HG03159 (cell line): ENCODE measurements around the gene ERGIC2.
"Not testable (repeated sequence)": the region's sequence is repeated elsewhere in the genome, so short reads cannot be mapped to it uniquely, and the experiment has no call there.

Experiments used
- ATAC-seq: cut with Tn5 transposase; IDR thresholded peaks from one replicate; pipeline ENCODE4 v1.9.1; 2021; ENCODE audit warnings: mild to moderate bottlenecking, moderate library complexity; ENCODE audit not compliant: unreplicated experiment

The ERGIC2 gene, protein sequence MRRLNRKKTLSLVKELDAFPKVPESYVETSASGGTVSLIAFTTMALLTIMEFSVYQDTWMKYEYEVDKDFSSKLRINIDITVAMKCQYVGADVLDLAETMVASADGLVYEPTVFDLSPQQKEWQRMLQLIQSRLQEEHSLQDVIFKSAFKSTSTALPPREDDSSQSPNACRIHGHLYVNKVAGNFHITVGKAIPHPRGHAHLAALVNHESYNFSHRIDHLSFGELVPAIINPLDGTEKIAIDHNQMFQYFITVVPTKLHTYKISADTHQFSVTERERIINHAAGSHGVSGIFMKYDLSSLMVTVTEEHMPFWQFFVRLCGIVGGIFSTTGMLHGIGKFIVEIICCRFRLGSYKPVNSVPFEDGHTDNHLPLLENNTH

DNA sequence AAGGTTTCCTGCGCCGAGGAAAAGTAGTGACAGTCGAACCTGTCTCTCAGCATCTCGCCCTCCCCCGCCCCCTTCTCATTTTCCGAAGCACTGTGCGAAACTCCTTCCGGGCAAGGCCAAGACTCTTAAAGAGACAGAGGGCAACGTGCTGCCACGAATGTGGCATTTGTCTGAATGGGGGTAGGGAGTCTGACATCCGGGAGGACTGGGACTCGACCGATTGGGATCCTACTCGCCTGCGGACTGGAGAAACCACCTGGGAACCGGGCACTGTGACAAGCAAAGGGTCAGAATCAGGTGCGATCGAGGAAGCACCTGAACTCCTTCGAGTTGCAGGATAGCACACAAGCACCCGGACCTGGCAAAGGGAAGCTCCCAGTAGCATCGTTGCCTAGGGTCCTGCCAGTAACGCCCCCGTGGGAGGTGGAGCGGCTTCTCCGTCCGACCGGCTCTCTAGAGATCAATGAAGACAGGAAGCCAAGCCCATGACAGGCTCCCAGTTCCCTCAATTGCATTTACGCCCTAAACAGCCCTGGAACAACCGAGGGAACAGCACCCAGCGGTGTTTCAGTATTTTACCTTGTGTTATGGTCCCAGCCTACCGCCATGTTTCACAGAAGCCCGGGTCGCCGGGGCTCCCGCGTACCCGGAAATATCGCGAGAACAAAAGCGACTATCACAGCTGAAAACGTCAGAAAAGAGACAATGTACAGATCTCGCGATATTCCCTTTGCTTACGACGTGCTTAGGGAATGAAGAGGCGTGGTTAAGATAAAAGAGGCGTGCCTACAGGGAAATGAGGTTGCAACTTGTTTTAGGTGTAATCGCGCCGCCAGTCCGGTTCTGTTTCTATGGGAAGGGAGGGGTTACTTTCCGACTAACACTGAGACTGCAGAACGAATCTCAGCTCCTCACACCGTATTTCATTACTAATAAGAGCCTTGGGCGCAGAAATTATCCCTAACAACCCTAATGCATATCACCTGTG is at the start of gene ERGIC2:
Gene ERGIC2, minus strand, starts transcription at position 637 of the 988 bp plus-strand sequence. CDS start 9,539 bp downstream, outside the sequence.
- ATAC-seq = peak; percentile 98

DNA sequence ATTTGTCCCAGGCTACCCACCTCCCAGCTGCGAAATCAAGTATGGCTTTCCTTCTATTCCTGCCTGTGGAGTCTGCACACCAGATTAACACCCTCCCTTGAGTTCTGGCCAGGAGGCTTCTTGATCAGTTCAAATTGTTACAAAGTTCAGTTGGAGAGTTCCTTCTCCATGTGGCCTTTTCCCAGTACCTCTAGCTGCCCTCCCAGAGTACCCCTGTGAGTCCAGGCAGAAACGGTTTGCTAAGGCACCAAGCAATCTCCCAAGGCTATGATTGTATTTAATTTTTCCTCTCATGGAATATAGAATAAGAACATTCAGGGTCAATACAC is 49.7 kb upstream of the ERGIC2 start:
- ATAC-seq = no peak

DNA sequence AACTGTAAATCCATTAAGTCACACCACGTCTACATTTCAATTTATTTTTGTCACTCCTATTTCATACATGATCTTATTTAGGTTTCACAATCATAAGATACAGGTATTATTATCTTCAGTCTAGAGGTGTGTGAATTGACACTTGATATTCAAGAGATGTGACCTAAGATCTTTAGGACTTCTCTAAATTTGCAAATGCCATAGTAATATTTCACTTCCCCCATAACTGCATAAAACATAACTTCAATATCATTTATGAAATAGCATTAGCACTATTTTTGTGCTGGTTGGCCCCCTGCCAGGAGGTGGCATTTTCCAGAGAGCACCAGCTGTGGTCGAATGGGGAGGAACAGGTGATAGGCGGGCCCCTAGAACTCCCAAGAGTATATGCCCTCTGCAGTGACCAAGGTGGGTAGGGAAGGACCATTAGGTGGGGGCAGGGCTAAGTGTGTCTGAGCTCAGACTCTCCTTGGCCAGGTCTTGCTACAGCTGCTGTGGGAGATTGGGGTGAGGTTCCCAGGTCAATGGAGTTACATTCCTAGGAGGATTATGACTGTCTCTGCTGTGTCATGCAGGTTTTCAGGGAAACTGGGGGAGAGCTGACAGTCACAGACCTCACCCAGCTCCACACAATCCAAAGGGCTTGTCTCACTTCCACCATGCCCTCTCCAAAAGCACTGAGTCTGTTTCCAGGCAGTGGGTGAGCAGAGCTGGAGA is 49.2 kb upstream of the ERGIC2 start:
- ATAC-seq = no peak

DNA sequence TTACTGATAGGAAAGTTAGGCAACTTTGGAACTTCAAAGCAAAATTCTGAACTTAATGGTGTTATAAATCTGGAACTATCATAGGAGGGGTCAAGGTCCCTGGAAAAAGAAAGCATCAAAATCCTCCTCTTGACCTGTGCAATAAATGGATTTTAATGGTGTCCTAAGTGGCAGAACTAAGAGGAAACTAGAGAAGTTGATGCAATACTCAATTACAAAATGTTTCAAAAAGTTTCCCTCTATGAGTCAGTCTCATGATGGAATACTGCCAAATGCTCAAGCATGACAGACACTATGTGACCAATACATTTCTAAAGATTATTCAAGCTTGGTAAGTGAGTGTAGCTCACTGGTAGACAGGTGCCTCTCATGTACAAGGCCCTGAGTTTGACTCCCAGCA is 47.7 kb upstream of the ERGIC2 start:
- ATAC-seq = peak; percentile 59

DNA sequence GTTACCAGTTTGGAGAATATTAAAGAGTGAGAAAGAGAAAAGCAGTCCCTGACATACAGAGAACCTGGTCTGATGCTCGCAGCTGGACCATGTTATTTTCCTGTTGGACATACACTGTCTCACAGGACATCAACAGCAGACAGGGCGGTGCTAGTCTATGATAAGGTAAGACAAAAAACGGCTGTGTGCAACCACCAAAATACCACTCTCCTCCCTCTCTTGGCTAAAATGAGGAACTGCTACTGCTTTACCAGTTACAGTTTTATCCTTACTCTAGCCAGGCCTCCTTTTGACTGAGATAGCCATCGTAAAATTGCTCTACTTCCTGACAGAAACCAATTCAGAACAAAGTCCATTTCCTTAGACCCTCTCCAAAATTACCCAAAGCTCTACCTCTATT is 47.0 kb upstream of the ERGIC2 start:
- peak; percentile 98 for ATAC-seq

DNA sequence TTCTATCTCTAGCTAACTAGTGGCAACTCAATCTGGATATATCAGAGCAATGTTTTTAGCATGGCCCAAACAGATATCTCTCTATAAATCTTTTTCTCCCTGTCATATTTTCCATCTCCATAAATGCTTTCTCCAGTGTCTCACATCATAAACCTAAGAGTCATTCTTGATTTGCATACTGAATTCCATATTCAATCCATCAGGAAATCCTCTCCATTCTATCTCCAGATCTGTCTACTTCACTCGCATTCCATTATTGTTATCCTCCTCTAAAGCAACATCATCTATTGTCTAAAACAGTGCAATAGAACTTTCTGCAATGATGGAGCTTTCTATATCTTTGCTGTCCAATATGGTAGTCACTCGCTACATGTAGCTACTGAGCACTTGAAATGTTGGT is 45.5 kb upstream of the ERGIC2 start:
- ATAC-seq = no peak

DNA sequence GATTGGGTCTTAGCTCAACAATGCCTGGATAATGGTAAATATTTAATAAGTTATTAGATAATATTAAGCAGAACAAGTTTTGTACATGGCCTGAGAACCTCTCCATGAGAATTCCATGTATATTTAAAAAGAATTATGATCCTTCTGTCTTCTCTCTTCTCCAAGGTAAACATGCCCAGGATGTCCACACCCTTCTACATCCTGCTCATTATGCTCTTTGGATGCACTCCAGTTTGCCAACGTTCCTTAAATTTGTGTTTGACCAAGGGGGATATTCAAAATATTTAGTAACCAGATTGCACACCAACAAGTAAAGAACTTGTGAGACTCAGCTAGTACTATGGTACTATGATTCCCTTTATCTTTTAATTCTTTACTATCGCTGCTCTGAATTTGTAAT is 44.8 kb upstream of the ERGIC2 start:
- ATAC-seq = no peak

DNA sequence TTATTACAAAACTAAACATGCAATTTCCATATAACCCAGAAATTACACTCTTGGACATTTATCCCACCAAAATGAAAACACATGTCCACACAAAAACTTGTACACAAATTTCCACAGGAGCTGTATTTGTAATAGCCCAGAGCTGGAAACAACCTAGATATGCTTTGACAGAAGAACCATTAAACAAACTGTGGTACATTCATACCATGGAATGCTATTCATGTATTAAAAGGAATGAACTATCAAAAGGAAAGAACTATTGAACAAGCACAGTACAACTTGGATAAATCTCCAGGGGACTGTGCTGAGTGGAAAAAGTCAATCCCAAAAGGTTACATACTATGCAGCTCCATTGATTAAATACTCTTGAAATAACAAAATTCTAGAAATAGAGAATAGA is 35.8 kb upstream of the ERGIC2 start:
- ATAC-seq = no peak

DNA sequence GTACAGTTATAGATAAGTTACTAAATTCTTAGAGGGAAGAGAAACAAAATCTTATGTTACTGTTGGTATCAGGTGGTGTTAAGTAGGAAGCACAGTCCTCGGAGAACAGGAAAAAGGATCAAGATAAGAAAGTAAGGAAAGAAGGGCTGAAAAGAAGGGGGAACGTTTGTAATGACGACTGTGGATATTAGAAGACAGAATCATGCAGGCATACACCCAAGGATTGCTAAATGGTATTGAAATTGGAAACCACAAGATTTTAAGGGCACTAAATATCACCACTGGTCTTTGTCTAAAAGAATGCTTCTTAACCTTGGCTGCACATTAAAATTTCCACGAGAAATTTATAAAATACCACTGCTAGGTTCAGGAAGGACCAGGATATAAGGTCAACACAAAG is 34.1 kb upstream of the ERGIC2 start:
- no peak for ATAC-seq

DNA sequence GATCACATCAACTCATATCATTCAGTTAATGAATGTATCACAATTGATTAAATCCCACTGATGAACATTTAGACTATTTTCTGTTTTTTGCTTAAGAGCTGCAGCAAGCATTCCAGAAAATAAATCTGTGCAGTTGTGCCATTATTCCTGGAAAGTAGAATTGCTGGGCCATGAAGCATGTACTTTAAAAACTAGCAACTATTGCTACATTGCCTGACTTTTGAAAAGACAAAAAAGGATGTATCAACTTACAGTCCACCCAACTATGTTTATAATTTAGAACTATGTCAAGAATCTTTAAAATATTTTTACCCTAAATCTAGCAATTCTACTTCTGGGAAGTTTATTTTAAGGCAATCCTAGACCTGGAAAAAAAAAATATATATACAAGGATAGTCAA is 33.4 kb upstream of the ERGIC2 start:
- ATAC-seq = no peak

DNA sequence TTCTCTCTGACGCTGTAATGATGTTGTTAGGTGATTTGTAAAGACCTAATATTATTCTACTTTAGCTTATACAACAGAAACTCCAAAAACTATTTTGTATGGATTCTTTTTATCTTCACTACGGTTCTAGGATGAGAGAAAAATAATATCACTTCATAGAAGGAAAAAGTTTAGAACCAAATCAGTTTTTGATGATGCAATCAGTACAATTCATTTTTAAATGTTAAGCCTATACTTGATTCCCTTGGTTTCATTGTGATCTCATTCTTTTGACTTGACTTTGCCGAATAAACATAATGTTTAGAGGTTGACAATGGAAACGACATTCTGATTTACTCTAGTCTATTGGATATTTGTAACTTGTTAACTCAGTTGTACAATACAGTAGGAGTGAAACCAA is 24.6 kb upstream of the ERGIC2 start:
- no peak for ATAC-seq

DNA sequence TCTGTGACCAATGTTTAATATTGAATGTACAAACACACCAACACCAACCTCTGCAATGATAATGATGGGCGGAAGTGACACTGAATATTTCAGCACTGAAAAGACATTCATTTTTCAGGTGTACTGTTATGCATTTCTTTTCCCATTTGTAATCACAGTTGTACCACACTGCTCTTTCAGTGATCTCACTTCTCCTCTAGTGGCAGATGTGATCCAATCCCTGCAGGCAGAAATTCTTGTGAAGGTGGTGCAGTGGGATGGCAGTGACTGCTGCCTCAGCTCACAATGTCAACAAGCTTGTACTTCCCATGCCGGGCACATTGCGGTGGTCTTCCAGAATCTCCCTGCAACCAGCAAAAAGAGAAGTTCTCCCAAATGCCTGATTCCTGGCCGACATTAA is 23.0 kb upstream of the ERGIC2 start:
- ATAC-seq = no peak

DNA sequence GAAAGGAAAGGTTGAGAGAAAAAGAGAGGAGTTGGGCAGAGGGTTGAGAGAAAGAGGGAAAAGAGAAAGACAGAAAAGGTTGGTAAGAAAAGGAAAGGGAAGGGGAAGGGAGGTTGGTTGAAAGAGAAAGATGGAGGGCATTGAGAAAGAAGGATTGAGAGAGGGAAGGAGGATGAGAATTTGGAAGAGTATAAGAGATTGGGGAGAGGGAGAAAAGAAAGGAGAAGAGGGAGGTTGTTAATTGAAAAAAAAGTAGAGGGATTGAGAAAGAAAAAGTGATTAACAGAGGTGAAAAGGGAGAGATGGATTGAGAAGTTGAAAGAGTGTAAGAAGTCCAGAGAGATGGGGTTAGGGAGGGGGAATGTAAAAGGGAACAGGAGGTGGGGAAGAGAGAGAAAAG is 21.5 kb upstream of the ERGIC2 start:
- ATAC-seq = no peak

DNA sequence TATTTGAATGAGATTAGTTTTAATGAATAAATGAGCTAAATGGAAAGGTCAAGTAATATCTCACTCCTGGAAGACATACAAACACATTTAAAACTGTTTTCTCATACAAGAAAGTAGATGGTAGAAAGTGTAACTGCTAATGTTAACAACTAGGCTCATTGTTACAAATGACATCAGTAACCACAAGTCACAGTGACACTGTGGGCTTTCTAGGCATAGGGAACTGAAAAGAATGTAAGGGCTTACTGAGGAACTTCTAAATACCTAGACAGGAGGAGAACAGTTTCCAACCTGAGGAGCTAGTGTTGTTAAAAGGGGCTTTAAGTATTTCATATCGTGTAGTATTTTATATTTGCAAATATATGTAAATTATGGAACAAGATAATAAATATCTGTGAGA is 17.5 kb upstream of the ERGIC2 start:
- ATAC-seq = peak; percentile 85

DNA sequence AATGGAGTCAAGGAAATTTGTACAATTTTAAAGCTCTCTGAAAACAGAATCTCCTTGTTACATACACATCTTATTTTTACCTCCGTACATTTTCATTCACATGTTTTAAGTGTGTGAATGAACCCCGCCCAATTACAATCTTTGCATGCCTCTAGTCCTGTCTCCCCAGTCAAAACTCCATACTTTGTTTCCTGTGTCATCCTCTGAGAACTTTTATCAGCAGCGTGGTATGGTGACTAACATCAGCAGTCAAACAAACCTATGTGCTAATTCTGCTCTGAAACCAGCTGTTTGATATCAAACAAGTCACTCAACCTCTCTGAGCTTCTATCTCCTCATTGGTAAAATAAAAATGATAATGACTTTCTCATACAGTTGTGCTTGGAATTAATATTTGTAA is 15.8 kb upstream of the ERGIC2 start:
- no peak for ATAC-seq

DNA sequence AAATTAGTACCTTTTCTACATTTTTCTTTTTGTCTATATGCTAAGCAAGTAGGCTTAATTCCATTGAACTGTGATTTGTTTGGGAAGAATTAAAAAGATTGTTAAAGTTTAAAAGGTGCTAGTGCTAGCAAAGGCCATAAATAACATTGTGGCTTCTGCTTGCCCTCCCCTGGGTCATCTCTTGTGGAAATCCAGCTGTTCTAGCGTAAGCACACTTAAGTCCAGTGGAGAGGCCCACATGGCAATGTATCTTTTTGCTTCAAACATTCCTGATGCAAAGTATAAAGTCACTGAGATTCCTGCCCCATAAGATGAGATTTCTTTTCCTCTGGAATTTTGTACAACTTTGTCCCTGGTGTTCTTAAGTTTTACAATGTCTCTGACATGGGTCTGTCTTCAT is 14.4 kb upstream of the ERGIC2 start:
- no peak for ATAC-seq

DNA sequence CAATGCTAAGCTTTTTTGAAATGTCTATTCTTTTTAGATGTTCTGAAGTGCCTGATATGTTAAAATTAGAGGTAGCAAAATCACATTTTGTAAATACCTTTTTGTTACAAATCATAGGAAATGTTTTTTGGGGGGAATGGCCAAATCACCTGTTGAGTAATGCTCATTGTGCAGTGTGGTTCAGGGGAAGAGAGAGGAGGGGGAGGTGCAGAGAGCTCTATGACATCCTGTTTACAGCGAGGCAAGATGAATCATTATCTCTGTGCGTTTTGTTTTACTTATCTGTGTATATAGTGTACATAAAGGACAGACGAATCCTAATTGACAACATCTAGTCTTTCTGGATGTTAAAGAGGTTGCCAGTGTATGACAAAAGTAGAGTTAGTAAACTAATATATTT is 9.4 kb upstream of the ERGIC2 start:
- ATAC-seq = not testable (repeated sequence)

DNA sequence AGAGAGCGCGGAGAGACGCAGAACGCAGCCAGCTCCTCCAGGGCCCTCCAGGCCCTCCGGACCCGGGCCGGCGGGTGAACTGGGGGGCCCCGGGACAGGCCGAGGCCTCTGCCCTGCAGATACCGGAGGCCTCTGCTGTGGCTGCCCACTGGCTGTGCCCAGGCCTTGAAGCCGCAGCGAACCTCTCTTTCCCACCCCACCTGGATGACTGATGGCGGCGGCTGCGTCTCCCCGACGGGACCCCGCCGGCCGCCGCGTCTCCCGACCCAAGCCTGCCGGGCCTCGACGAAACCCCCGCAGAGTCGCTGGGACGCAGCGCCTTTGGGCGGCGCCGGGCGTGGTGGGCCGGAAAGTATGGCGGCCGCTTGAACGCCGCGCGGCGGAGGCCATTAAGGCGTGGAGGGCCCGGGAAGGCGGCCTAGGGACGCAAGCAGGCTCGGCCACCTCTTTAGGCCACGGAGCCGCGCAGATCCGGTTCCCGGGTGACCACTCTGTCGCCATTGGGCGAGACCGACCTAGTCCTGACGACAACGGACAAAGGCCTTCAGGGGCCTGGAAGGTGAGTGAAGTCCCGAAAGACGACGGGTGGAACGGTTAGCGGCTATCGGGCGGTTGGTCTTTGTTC is 8.4 kb upstream of the ERGIC2 start:
- ATAC-seq = no peak

DNA sequence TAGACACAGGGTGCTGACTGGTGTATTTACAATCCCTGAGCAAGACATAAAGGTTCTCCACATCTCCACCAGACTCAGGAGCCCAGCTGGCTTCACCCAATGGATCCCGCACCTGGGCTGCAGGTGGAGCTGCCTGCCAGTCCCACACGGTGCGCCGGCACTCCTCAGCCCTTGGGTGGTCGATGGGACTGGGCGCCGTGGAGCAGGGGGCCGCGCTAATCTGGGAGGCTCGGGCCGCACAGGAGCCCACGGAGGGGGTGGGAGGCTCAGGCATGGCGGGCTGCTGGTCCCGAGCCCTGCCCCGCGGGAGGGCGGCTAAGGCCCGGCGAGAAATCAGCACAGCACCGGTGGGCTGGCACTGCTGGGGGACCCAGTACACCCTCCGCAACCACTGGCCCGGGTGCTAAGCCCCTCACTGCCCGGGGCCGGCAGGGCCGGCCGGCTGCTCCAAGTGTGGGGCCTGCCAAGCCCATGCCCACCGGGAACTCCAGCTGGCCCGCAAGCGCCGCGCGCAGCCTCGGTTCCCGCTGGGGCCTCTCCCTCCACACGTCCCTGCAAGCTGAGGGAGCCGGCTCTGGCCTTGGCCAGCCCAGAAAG is 5.2 kb upstream of the ERGIC2 start:
- ATAC-seq = not testable (repeated sequence)

DNA sequence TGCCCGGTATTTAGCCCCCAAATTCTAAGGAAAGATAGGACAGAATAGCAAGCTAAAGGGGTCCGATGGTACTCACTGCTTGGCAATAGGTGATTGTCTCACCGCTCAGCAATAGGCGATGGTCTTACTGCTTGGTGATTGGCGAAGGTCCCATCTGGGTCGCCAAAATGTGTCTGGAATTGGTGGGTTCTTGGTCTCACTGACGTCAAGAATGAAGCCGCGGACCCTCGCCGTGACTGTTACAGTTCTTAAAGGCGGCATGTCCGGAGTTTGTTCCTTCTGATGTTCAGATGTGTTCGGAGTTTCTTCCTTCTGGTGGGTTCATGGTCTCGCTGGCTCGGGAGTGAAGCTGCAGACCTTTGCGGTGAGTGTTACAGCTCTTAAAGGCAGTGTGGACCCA is 4.2 kb upstream of the ERGIC2 start:
- not testable (repeated sequence) for ATAC-seq

DNA sequence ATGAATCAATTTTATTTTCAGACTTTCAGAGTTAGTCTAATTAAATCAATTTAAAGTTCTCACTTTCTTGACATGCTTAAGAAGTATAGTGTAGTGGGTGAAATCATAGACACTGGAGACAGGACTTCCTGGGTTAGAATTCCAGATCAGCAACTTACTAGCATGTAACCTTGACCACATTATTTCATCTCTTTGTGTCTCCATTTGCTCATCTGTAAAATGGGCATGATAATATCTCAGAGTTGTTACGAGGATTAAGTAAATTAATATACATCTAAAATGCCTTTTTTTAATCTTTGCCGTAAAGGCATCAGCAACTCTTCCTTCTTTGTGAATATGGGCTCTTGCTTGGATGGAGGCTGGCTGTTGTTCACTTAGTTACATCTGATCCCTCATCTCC is 1.3 kb upstream of the ERGIC2 start:
- ATAC-seq = no peak
